ENCODE results near the gene ITLN1.

Gene ITLN1

DNA sequence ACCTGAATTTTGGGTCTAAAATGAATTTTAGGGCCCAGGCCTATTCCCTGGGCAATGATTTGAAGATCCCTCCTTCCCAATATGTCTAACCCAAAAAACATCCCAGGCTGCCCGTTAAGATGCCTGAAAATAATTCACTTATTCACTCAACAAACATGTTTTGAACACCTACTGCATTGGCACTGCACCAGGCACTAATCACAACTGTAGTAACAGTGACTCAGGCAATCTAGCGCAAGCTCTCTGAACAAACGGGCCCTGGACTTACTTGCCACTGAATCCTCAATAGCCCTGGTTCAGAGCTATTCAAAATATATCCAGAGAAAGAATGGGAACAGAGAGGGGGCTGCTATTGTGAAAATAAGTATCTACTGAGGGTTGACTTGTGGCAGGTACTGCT lies 26.5 kb downstream of the ITLN1 start:
- no peak for DNase-seq (ENCODE audit: low read depth in 2 of 2)

DNA sequence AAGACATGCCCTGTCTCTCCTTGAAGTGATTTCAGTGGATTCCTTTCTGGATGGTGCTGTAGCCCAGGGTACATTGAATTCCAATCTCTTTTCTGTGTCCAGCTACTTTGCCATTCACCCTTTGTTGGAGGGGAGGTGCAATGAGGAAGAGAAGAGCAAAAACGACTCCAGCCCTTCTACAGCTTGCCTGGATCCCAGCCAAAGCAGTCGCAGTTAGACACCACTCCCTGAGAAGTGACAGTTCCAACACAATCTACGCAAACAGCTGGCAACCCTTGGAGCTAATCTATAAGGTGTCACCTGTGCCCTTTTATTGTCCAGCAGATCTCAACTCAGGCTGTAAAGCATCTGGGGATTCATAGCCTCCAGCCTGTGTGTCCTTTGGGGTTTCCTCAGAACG lies 26.9 kb downstream of the ITLN1 start:
- no peak for DNase-seq (ENCODE audit: low read depth in 2 of 2)

GRCh38 chr1:160855181-160855981 lies 29.6 kb downstream of the ITLN1 start:
- DNase-seq (ENCODE audit: low read depth in 2 of 2), result no peak

DNA sequence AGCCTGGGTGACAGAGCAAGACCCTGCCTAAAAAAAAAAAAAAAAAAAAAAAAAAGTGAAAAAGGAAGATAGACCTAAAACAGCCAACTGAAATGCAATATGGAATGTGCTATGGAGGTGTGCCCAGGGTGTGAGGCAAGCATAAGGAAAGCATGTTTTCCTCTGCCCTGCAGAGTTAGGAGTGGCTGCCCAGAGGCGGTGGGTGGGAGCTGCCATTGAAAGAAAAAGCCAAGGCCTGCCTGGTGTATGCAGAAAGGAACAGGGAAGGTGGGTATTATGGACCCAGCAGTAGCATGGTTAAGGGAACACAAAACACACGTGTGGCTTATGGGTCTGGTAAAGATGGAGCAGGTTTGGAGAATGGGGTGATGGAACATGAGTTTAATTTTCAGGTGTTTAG lies 31.2 kb downstream of the ITLN1 start:
- DNase-seq (ENCODE audit: low read depth in 2 of 2), result no peak

- no peak for DNase-seq (ENCODE audit: low read depth in 2 of 2)
Measured at GRCh38 chr1:160853014-160853413, 32.0 kb downstream of the ITLN1 start.

- DNase-seq (ENCODE audit: low read depth in 2 of 2), result no peak
Measured at GRCh38 chr1:160850993-160851392, 34.0 kb downstream of the ITLN1 start.

GRCh38 chr1:160850541-160850940 lies 34.4 kb downstream of the ITLN1 start:
- DNase-seq (ENCODE audit: low read depth in 2 of 2), result no peak

- no peak for DNase-seq (ENCODE audit: low read depth in 2 of 2)
Measured at GRCh38 chr1:160846281-160846680, 38.7 kb downstream of the ITLN1 start.

DNA sequence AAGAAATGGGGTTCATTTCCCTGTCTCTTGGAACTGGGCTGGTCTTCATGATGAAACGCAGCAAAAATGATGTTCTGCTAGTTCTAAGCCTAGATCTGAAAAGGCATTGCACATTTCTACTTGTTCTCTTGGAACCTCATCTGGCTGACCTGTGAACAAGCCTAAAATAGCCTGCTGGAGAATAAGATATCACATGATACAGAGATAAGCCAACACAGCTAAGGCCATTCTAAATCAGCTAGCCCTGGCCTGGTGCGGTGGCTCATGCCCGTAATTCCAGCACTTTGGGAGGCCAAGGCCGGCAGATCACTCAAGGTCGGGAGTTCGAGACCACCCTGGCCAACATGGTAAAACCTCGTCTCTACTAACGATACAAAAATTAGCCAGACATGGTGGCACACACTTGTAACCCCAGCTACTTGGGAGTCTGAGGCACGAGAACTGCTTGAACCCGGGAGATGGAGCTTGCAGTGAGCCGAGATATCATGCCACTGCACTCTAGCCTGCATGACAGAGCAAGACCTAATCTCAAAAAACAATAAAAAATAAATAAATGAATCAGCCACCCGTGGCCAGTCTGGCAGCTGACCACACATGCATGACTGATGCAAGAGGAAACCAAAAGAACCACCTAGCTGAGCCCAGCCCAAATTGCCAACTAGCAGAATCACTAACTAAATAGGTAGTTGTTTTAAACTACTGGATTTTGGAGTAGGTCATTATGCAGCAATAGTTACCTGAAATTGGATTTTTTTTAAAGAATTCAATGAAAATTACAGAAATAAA lies 40.3 kb downstream of the ITLN1 start:
- no peak for DNase-seq (ENCODE audit: low read depth in 2 of 2)

DNA sequence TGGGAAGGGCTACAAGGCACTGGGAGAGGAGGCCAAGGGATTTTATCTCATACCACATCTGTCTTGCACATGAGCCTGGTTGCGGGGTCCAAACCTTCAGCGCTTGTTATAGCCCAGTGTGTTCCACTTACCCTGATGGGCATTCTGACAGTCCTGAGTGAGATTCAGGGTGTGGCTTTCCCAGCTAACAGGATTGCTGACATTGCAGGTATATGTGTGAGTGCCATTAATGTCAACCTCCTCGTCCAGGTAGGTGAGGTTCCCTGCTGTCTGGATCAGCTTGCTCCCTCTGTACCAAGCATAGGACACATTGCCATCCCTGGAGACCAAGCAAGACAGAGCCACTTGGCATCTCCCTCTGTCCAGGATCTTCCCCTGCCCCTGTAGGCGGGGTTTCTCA lies 43.9 kb downstream of the ITLN1 start:
- no peak for DNase-seq (ENCODE audit: low read depth in 2 of 2)

DNA sequence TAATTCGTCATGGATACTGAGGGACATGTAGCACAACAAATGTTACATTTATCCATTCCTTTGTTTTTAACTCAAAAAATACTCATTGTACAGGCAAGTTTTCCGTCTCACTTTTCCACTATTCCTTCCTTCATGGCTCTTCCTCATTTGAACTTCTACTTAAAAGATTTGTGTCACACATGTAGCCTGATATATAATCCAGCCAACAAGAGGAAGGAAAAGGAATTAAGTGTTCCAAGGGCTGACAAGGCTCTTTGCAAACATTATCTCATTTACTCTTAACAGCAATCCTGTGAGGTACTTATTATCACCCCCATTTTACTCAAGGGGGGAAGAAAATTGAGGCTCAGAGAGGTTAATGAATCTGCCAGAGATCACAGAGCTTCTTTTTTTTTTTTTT lies 45.2 kb downstream of the ITLN1 start:
- DNase-seq (ENCODE audit: low read depth in 2 of 2), result no peak

GRCh38 chr1:160838888-160839287 lies 46.1 kb downstream of the ITLN1 start:
- DNase-seq (ENCODE audit: low read depth in 2 of 2), result no peak

DNA sequence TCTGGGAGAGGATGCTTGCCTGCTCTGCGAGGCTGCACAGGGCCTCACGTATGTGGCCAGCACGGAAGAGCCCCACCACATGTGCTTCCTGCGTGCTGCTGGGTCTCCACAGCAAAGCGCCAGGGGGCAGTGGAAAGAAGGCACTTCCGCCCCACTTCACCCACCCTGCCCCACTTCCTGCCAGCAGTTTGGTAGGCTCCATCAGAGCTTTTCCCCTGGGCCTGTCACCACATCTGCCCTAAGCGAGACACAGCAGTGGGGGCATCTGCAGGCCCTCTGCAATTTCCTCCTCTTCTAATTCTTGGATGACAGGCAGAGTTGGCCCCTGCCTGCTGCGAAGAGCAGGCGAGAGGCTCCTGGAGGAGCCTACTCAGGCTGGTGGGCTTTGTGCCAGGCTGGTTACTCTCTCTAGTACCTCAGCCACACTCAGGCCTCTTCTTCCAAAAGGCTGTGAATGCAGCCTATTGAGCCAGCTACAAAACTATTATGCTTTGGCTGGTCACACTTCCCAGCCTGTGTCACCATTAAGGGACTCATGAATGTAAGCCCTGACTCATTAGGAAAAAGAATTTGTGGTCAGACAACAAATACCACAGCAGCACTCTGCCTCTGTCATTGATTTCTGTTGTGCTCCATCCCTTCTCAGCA lies 47.3 kb downstream of the ITLN1 start:
- no peak for DNase-seq (ENCODE audit: low read depth in 2 of 2)

DNA sequence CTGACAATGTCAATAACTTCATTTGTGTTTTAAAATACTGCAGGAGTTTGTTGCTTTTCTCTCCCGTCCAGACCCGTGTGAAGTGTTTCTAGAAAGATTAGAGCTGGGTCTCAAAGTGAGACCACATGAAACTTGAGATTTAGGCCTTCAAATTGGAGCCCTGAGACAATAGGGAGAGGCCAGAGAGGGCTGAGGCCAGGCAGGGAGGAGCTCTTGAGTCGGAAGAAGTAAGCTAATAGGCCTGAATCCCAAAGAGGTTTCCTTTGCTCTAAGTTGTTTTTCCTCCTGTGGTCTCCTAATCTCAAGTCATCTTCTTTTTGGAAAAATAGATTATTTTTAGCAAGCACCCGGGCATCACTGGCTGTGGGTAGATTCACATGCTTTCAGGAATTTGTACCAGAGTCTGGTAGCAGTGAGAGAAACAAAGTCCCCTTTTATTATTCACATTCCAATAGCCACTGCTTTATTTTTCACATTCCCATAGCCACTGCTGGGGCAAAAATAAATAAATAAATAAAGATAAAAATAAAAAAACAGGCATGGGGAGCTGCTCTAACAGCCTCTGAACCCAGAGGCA lies 47.9 kb downstream of the ITLN1 start:
- no peak for DNase-seq (ENCODE audit: low read depth in 2 of 2)

DNA sequence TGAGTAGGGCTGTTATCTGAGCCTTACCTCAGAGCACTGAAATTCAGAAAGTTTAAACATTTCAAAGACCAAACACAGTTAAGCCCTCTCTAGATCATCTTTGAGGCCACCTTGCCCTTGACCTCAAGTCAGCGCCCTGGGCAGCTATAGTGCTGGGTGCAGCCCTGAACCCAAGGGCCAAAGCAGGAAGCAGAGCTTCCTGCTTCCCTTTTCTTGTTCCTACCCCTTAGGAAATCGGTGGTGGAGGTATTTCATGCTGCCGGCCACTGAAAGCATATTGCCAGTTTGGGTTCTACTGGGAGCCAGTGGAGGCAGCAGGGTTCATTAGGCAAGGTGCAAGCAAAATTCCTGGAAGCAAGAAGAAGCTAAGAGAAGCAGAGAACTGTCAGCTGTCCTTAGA lies 48.4 kb downstream of the ITLN1 start:
- no peak for DNase-seq (ENCODE audit: low read depth in 2 of 2)

DNA sequence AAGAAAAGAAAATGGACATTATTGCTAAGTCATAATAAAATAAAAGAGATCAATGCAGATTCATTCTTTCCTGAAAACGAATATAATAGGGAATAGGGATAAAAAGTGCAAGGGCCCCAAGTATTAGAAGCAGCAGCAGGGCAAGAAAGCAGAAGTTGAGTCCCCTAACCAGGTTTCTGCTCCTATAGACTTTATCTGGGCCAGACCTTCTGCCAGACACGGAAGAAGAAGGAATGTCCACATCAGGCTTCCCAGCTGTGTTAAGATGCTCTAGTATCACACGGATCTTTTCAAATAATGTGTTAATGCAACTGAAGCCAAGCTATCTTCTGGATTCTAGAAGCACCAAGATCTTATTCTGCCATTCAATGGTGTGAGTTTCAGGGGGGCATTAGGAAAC lies 49.2 kb downstream of the ITLN1 start:
- DNase-seq (ENCODE audit: low read depth in 2 of 2), result no peak

GRCh38 chr1:160834945-160835565 lies 49.9 kb downstream of the ITLN1 start:
- no peak for DNase-seq (ENCODE audit: low read depth in 2 of 2)

GRCh38 chr1:160830321-160831153 lies 54.4 kb downstream of the ITLN1 start:
- DNase-seq (ENCODE audit: low read depth in 2 of 2), result no peak

GRCh38 chr1:160829766-160830165 lies 55.2 kb downstream of the ITLN1 start:
- no peak for DNase-seq (ENCODE audit: low read depth in 2 of 2)

DNA sequence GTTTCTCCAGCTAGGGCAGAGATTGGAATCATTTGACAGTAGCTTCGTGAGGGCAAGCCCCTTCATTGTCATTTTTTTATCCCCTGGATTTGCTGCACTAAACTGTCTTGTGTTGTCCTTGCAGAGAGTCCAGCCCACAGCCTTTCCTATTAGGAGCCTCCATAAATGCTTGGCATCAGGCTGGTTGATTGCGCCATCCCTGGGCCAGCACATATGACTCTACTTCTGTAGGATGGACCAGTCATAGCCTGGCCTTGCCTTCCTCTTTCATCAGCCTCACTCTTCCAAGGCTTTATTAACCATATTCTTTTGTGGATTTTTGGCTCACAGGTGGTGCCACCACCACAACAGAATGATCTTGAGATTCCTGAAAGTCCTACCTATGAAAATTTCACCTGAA lies 57.6 kb downstream of the ITLN1 start:
- no peak for DNase-seq (ENCODE audit: low read depth in 2 of 2)

DNA sequence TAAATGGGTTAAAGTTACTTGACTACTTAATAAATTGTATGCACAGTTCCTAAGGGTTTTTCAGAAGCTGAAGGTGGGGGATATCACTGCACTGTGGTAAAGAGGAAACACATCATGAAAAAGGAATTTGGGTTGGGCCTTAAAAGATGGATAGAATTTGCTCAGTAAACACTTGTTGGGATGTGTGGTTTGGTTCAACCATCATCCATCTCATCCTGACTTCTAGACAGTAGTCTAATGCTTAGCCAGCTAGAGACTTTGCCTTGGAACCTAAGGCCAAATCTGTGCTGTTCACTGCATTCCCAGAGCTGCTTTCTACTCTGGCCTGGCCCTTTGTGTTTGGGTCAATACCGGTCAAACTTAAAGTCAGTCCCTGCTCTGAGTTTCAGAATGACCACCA lies 58.4 kb downstream of the ITLN1 start:
- no peak for DNase-seq (ENCODE audit: low read depth in 2 of 2)
